Mesendoderm (in vitro differentiated cells): ENCODE data around the gene PARG.

ENCODE experiments used
- DNase-seq: peaks from one replicate; pipeline ENCODE4 v3.0.0; 2013
- H2AK5ac ChIP-seq: 2 replicates; pipeline ENCODE4 v1.6.1; 2013; ENCODE audit warnings: low read length, inconsistent platforms
- H2BK120ac ChIP-seq: 2 replicates; pipeline ENCODE4 v1.6.1; 2013; ENCODE audit warnings: low read depth, mild to moderate bottlenecking, low read length, moderate library complexity, mixed read lengths
- H2BK15ac ChIP-seq: replicated peaks from 2 replicates; pipeline ENCODE4 v1.6.1; 2013; ENCODE audit warnings: low read depth, mild to moderate bottlenecking, moderate library complexity
- H2BK5ac ChIP-seq: 2 replicates; pipeline ENCODE4 v1.6.1; 2013; ENCODE audit warnings: low read length, inconsistent platforms
- H3K18ac ChIP-seq: 2 replicates; pipeline ENCODE4 v1.6.1; 2013; ENCODE audit warnings: mild to moderate bottlenecking, low read length, mixed read lengths
- H3K23ac ChIP-seq: one replicate; pipeline ENCODE4 v1.6.1; 2013; ENCODE audit warnings: low read length
- H3K27ac ChIP-seq: 2 replicates; pipeline ENCODE4 v1.5.1; 2013; ENCODE audit warnings: low read depth, mild to moderate bottlenecking, inconsistent platforms, low read length, moderate library complexity
- H3K27me3 ChIP-seq: 2 replicates; pipeline ENCODE4 v1.6.1; 2013; ENCODE audit warnings: low read length, control low read depth, mild to moderate bottlenecking, inconsistent platforms; ENCODE audit not compliant: insufficient read depth, poor library complexity
- H3K36me3 ChIP-seq: 2 replicates; pipeline ENCODE4 v1.6.1; 2013; ENCODE audit warnings: low read length, inconsistent platforms; ENCODE audit not compliant: control insufficient read depth, insufficient read depth
- H3K4ac ChIP-seq: one replicate; pipeline ENCODE4 v1.6.1; 2013; ENCODE audit warnings: low read depth, mild to moderate bottlenecking, low read length, moderate library complexity
- H3K4me1 ChIP-seq: 2 replicates; pipeline ENCODE4 v1.6.1; 2013; ENCODE audit warnings: low read depth, low read length, inconsistent platforms; ENCODE audit not compliant: control insufficient read depth
- H3K4me2 ChIP-seq: 2 replicates; pipeline ENCODE4 v1.6.1; 2013; ENCODE audit warnings: low read length
- H3K4me3 ChIP-seq: 2 replicates; pipeline ENCODE4 v1.5.1; 2013; ENCODE audit warnings: mild to moderate bottlenecking, low read length
- H3K56ac ChIP-seq: one replicate; pipeline ENCODE4 v1.6.1; 2013; ENCODE audit warnings: low read length
- H3K79me1 ChIP-seq: 2 replicates; pipeline ENCODE4 v1.6.1; 2013; ENCODE audit warnings: low read length, inconsistent platforms
- H3K79me2 ChIP-seq: 2 replicates; pipeline ENCODE4 v1.6.1; 2013; ENCODE audit warnings: mild to moderate bottlenecking, low read length; ENCODE audit not compliant: control insufficient read depth, insufficient read depth
- H3K9ac ChIP-seq: 2 replicates; pipeline ENCODE4 v1.6.1; 2013; ENCODE audit warnings: low read length, inconsistent platforms
- H4K5ac ChIP-seq: one replicate; pipeline ENCODE4 v1.6.1; 2013; ENCODE audit warnings: low read length
- H4K8ac ChIP-seq: one replicate; pipeline ENCODE4 v1.6.1; 2013; ENCODE audit warnings: low read depth, mild to moderate bottlenecking, control low read depth, low read length, moderate library complexity
- WGBS: extraction: QIAGEN DNeasy Blood & Tissue Kit; methylation state at CpG from one replicate; pipeline ENCODE4 v1.1.7; 2013; ENCODE audit warnings: low lambda C conversion rate, missing lambda C conversion rate; ENCODE audit not compliant: insufficient coverage; ENCODE audit errors: extremely low coverage; 5-methylcytosine and 5-hydroxymethylcytosine counted together

The PARG gene

GRCh38 chr10:49831352-49832035 lies 110.3 kb downstream of the PARG start:
- Histone ChIP-seq H2BK15ac (no peak overlapping the region), H3K18ac (peak overlapping the region; percentile 20), H3K23ac (no peak overlapping the region), H3K27ac (no peak overlapping the region), H3K9ac (no peak overlapping the region), H3K79me1 (no peaks in the 10 kb centered on the region), H2BK120ac (no peak overlapping the region), H3K79me2 (no peaks in the 10 kb centered on the region), H3K56ac (peak overlapping the region; percentile 66), H3K4me2 (no peak overlapping the region), H3K27me3 (no peaks in the 10 kb centered on the region), H3K36me3 (peaks cover 2% of the 10 kb centered on the region), H3K4me3 (no peak overlapping the region), H4K5ac (no peak overlapping the region), H2AK5ac (no peak overlapping the region), H3K4me1 (peaks cover 5% of the 10 kb centered on the region), H2BK5ac (no peak overlapping the region), H4K8ac (no peak overlapping the region), H3K4ac (peak overlapping the region; percentile 88)
- DNase-seq = peak; percentile 91
- no CpG with 5 or more reads among the region's 8 CpGs for WGBS

- H3K23ac ChIP-seq = no peak overlapping the region
- H3K56ac ChIP-seq = no peak overlapping the region
- H3K4me2 ChIP-seq = no peak overlapping the region
- no peak for DNase-seq
- no peak overlapping the region for H2BK15ac ChIP-seq
- no peak overlapping the region for H2BK120ac ChIP-seq
- no peak overlapping the region for H4K8ac ChIP-seq
- no peak overlapping the region for H3K4ac ChIP-seq
- no peaks in the 10 kb centered on the region for H3K27me3 ChIP-seq
- H3K18ac ChIP-seq = no peak overlapping the region
- H3K9ac ChIP-seq = no peak overlapping the region
- H3K4me3 ChIP-seq = no peak overlapping the region
- no peak overlapping the region for H2BK5ac ChIP-seq
- H3K36me3 ChIP-seq = peaks cover 2% of the 10 kb centered on the region
- H3K4me1 ChIP-seq = peaks cover 5% of the 10 kb centered on the region
- H4K5ac ChIP-seq = no peak overlapping the region
- no peaks in the 10 kb centered on the region for H3K79me2 ChIP-seq
- no peak overlapping the region for H2AK5ac ChIP-seq
- no peaks in the 10 kb centered on the region for H3K79me1 ChIP-seq
- H3K27ac ChIP-seq = no peak overlapping the region
Measured at GRCh38 chr10:49830846-49831245, 111.0 kb downstream of the PARG start.

GRCh38 chr10:49830016-49830415 lies 111.8 kb downstream of the PARG start:
- H3K4me2 ChIP-seq = no peak overlapping the region
- H4K8ac ChIP-seq = no peak overlapping the region
- no peak overlapping the region for H3K4ac ChIP-seq
- H4K5ac ChIP-seq = no peak overlapping the region
- no peak overlapping the region for H3K23ac ChIP-seq
- H3K79me1 ChIP-seq = no peaks in the 10 kb centered on the region
- WGBS = no CpG with 5 or more reads among the region's 3 CpGs
- H3K79me2 ChIP-seq = no peaks in the 10 kb centered on the region
- H3K27ac ChIP-seq = no peak overlapping the region
- H2BK120ac ChIP-seq = no peak overlapping the region
- H3K4me1 ChIP-seq = peaks cover 5% of the 10 kb centered on the region
- no peak overlapping the region for H2BK5ac ChIP-seq
- no peak for DNase-seq
- H3K18ac ChIP-seq = no peak overlapping the region
- no peaks in the 10 kb centered on the region for H3K27me3 ChIP-seq
- no peak overlapping the region for H3K56ac ChIP-seq
- H2BK15ac ChIP-seq = no peak overlapping the region
- H2AK5ac ChIP-seq = no peak overlapping the region
- peaks cover 2% of the 10 kb centered on the region for H3K36me3 ChIP-seq
- no peak overlapping the region for H3K9ac ChIP-seq
- no peak overlapping the region for H3K4me3 ChIP-seq

- H3K4ac ChIP-seq = no peak overlapping the region
- H3K56ac ChIP-seq = no peak overlapping the region
- no peak overlapping the region for H3K18ac ChIP-seq
- no peaks in the 10 kb centered on the region for H3K79me1 ChIP-seq
- peak; percentile 50 for DNase-seq
- no peak overlapping the region for H2AK5ac ChIP-seq
- H3K23ac ChIP-seq = no peak overlapping the region
- no CpG with 5 or more reads among the region's 3 CpGs for WGBS
- no peak overlapping the region for H3K4me3 ChIP-seq
- H3K27ac ChIP-seq = no peak overlapping the region
- H2BK120ac ChIP-seq = no peak overlapping the region
- H3K27me3 ChIP-seq = no peaks in the 10 kb centered on the region
- no peak overlapping the region for H2BK5ac ChIP-seq
- H3K4me2 ChIP-seq = no peak overlapping the region
- no peak overlapping the region for H4K8ac ChIP-seq
- H3K9ac ChIP-seq = no peak overlapping the region
- H3K79me2 ChIP-seq = no peaks in the 10 kb centered on the region
- H3K4me1 ChIP-seq = peaks cover 5% of the 10 kb centered on the region
- H2BK15ac ChIP-seq = no peak overlapping the region
- peaks cover 2% of the 10 kb centered on the region for H3K36me3 ChIP-seq
- no peak overlapping the region for H4K5ac ChIP-seq
Measured at GRCh38 chr10:49827297-49827696, 114.5 kb downstream of the PARG start.

- DNase-seq = no peak
- Histone ChIP-seq H4K5ac (no peak overlapping the region), H3K56ac (no peak overlapping the region), H3K27ac (no peak overlapping the region), H3K4ac (no peak overlapping the region), H3K4me3 (no peak overlapping the region), H3K79me2 (no peaks in the 10 kb centered on the region), H3K4me1 (no peaks in the 10 kb centered on the region), H2BK15ac (no peak overlapping the region), H3K4me2 (no peak overlapping the region), H3K9ac (no peak overlapping the region), H3K79me1 (no peaks in the 10 kb centered on the region), H2AK5ac (no peak overlapping the region), H4K8ac (no peak overlapping the region), H3K18ac (no peak overlapping the region), H2BK5ac (no peak overlapping the region), H3K23ac (no peak overlapping the region), H3K36me3 (peaks cover 2% of the 10 kb centered on the region), H2BK120ac (no peak overlapping the region), H3K27me3 (no peaks in the 10 kb centered on the region)
- no CpG with 5 or more reads among the region's 9 CpGs for WGBS
Measured at GRCh38 chr10:49819234-49819958, 122.4 kb downstream of the PARG start.
